Measurements from ENCODE around the gene GNAS-AS1.
A peak's percentile ranks its signal among the peaks of the same experiment; 100 is the strongest.
"Not testable (repeated sequence)": the region's sequence is repeated elsewhere in the genome, so short reads cannot be mapped to it uniquely, and the experiment has no call there.

Gene GNAS-AS1

DNA sequence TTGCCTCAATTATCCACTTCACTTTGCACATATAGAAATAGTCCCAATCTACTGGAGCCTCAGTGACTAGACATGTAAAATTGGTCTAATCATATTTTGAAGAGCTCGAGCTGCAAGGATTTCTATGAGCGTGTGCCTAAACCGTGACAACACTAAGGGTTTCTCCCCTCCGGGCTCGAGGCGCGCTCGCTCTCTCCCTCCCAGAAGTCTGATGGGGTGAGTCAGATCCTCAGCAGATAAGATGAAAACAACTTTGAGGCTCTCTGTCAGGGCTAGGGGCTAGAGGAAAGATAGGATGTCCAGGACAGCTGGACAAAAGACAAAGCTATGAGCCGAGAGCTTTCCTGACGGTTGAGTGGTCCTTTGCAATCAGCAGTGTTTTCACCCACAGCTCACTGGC is 16.8 kb downstream of the GNAS-AS1 start:
- DNase-seq = no peak

DNA sequence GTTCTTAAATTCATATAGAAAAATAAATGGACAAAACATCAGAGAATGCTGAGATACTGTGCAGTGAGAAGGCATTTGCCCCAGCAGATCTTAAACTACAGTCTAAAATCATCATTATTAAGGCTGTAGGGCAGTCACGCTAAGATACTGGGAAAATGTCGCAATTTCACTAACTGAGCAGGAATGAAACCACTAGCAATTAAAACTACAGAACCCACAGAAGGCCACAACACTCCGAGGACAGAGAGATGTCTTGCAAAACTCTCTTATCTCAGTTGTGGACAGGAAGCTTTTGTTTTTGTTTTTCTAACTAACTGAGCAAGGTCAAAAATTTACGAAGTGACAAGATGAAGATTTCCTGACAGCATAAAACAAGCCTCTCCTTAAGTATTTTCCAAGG is 18.2 kb downstream of the GNAS-AS1 start:
- no peak for DNase-seq

DNA sequence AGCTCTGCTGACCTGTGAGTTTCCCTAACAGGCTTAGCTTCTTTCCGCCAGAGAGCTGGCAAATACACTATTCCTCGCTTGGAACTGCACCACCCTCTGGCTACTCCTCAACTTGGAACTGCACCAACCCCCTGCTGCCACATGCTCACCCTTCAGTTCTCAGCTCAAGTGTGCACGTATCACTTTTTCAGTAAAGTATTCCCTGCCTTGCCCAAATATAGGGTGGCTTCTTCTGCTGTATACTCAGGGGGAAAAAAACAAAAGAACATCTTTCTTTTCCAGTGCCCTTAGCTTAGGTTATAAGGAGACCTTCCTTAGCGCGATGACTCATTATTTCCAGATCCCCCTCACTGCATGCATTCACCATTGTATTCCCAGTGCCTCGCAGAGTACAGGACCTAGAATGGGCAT is 21.2 kb downstream of the GNAS-AS1 start:
- DNase-seq = no peak

DNA sequence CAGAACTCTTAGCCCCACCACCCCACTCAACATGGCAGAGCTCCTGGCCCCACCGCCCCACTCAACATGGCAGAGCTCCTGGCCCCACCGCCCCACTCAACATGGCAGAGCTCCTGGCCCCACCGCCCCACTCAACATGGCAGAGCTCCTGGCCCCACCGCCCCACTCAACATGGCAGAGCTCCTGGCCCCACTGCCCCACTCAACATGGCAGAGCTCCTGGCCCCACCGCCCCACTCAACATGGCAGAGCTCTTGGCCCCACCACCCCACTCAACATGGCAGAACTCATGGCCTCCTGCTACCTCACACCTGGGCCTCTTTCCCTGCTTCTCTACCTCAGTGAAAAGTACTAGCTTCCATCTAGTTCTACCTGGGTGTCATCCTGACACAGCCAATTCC is 21.9 kb downstream of the GNAS-AS1 start:
- not testable (repeated sequence) for DNase-seq

DNA sequence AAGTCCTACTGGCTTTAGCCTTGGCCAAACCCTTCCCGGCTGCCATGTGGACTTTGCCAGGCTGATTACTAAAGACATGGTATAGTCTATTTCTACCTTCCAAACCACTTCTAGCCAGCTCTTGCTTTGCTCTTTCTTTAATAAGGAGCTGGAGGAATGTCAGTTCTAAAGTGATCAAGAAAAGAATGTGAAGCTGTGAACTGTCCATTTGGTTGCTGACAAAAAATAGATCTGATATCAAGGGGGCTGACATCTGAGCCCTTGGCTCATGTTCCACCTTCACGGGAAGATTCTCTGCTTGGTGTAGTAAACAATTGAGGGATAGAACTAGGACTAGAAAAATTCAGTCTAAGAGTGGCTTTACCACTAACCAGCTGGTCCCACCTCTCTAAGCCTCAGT is 22.6 kb downstream of the GNAS-AS1 start:
- no peak for DNase-seq

DNA sequence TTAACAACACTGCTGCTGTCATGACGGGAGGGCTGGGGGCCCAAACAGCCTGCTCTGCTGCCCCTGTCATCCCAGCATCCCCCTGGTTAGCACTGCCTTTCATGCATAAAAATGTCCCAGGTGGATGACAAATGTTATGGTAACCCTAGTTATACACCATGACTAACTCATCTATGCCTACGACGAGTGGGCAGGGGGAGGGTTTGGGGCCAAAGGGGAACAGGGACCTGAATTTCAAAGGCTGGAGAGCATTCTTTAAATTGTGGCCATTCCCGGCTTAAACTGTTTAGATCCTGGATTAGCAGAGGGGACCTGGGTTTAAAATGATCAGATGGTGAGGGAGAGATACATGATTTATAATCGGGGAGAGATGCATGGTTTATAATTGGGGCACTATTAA is 24.4 kb downstream of the GNAS-AS1 start:
- no peak for DNase-seq

DNA sequence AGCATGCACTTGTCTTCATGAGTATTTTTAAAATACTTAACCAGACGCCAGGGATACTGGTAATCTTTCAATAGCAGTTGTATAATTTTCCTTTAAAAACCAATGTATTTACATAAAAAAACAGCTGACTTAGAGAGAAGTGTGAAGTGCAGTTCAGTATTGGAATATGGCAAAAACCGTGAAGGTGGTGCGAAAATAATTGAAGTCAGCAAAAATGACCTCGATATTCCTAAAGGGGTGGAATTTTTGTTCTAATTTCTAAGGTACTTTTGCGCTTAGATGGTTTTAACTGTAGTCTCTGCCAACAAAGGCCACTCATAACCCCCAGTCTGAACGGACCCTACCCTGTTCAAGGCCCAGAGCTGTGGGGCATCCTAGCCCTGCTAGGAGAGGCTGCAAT is 25.3 kb downstream of the GNAS-AS1 start:
- no peak for DNase-seq

DNA sequence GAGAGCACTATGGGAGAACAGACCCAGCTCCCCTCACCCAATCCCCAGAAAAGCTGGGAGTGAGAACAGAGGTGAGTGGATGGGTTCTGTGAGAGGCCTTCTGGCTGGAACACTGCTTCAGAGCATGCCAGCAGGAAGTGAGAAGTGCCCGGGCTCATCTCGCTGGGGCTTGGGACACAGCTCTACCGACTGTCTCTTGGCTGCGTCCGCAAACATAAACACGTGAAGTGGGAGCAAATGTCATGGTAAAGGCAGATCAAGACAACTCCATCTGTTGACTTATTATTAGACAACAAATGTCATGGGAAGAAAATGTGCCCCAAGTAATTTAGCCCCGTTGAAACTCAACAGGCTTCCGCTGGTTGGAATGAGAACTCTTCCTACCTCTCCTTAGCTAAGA is 25.9 kb downstream of the GNAS-AS1 start:
- no peak for DNase-seq

DNA sequence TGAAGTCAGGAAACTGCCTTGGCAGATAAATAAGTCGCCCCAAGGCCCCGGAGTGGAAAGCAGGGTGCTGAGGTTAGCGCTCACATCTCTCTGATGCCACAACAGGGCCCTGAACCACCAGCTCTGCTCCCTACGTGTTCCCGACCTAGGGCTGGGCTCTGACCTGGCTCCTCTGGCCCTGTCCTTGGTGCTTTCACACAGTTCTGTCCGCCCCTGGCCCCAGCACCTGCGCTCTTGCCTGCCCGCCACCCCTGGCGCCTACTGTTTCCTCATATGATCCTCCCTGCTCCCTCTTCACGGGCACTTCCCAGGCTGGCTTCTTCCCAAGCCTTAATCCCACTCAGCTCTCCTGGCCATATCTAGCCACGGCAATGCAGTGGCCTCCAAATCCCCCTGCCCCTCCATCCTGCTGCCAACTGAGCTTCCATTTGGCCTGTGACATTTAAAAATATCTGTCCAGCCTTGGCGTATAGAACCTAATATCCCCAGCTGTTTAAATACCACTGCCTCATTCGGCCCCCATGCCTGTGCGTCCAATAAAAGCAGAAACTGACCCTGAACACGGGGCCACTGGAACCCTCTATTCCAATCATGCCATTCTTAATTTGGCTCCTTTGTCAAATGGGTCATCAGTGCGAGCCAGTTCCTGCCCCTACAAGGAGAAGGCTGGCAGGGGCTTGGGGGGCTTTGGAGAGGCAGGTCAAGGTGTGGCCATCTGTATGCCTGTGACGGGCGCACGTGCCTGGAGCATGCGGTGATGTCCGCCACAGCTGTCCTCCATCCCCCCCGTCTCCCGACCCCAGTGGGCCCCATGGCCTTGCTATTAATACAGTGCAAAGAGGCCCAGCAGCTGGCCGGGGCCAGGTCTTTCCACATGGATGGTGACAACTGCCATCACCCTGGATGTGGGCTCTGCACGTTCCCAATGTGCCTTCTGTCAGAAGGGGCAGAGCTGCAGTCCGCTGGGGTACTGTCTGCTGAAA is 27.7 kb downstream of the GNAS-AS1 start:
- DNase-seq = no peak

DNA sequence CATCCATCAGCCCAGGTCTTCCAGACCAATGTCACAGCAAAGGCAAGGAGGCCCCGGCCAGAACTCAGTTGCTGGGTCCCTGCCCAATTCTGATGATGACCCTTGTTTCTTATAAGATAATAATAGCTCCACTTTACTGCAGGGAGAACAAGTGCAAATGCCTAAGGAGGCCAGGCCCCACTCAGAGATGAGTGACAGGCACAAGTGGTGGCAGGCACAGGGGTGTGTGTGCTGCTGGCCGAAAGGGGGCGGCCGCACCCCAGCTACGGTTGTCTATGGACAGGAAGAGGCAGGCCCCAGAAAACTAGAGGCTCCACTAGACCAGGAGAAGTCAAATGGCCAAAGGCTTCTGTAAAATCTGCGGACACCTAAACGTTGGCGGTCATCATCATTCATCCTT is 28.6 kb downstream of the GNAS-AS1 start:
- no peak for DNase-seq

DNA sequence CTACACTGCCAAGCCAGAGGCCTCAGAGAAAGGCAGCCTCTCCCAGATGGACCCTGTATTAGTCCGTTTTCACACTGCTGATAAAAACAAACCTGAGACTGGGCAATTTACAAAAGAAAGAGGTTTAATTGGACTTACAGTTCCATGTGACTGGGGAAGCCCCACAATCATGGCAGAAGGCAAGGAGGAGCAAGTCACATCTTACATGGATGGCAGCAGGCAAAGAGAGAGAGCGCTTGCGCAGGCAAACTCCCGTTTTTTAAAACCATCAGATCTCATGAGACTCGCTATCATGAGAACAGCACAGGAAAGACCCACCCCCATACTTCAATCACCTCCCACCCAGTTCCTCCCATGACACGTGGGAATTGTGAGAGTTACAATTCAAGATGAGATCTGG is 30.2 kb downstream of the GNAS-AS1 start:
- DNase-seq = not testable (repeated sequence)

DNA sequence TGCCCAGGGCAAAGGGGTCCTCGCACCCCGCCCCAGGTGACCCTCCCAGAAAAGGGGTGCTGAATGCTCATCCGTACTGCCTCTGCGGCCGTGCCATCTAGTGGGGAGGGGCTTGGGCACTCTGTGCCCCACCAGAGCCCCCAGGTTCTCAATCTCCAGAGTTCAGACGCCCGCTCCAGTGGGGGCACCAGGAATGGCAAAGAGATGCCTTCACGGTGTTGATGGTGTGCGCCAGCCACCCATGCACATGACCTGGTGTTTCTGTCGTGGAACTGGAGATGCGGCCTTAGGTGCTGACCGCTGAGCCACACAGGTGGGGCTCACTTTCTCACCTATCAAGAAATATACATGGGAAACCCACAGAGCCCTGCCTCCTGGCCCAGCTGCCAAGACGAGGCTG is 30.8 kb downstream of the GNAS-AS1 start:
- no peak for DNase-seq

DNA sequence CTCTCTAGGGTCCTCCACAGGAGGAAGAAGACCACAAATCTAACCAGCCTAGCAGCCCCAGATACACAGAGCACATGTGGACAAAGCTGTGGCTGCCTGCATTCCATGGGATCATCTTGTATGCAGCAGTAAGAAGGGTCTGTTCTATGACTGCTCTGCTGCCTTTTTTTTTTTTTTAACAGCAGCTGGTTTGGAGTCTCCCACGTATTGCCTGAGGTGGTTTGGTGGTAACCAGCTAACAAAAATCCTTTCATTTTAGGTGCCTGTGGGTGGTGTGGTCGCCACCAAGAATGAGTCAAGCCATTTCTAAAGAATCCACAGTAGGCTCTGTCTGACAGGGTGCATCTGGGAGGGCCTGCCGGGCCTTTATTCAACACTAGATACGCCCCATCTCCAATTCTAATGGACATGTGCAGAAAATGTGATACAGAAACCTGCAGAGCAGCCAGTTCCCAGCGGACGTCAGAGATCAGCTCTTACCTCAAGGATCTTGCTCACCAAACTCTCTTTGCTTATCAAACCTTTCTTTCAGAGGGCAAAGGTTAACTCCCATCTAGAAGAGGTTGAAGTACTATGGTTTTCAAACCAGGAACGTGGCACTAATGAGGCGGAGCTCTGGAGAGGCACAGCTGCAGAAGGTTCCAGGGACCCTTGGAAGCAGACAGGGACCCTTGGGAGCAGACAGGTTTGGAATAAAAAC is 32.0 kb downstream of the GNAS-AS1 start:
- peak; percentile 75 for DNase-seq

DNA sequence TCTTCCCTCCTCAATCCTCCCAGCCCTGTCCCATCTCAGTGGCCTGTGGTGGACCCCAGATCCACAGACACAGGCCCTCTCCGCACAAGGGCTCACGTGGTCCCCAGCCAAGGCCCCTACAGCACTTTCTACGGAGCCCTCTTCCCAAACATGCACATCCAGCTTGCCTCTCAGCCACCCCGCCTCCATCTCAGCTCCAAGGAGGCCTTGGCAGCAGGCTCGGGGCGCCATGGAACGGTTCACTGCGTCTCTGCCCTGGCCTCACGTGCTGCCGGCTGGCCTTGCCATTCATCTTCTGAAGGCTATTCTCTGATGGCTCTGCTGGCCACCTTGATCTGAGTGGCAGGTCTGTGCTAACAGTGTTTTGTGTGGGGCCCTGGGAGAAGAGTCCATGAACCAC is 33.0 kb downstream of the GNAS-AS1 start:
- DNase-seq = no peak

DNA sequence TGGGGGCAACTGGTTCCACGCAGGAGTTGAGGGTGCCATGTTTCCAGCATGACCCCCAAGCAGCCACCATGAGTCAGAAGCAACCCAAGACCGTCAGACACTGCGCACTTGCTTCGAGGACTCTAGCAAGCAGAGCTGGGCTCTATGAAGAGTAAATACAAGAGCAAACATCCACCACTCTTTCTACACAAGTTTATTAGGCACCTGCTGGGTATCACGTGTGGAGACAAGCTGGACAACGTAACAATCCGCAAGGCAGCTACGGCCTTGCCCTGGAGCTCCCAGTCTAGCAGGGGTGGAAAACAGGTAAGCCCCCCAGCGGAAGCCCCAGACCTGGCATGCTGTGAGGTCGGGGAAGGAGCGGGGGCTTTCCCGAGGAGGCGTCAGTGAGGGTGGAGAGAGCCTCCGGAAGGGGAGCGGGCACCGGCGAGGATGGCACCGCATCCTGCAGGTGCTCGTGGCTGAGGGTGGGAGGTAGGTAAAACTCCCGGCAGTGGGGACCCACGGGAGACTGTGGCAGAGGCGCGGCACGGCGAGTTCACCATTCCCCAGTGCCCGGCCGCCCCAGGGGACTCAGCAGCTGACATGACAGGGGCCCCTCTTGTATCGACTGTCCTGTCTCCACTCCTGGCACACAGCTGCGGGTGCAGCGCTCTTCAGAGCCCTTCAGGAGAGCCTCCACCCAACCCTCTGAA is 33.6 kb downstream of the GNAS-AS1 start:
- DNase-seq = no peak

DNA sequence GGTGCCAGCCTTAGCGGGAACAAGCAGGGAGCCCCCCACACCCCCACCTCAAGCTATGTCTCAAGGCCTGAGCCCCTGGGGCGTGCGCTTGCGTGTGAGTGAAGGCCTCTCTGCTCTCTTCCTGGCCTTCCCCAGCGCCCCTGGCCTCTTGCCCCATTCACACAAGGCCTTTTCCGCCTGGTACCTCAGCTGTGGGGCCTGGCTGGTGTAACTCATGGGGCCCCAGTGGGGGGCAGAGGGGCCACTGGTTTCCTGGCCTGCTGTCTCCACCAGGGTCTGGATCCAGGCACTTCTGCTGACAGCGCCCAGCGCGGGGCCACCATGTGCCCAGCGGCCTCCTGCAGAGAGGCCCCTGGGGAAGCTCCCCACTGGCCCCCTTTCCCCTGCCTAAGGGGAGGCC is 34.7 kb downstream of the GNAS-AS1 start:
- DNase-seq = no peak

DNA sequence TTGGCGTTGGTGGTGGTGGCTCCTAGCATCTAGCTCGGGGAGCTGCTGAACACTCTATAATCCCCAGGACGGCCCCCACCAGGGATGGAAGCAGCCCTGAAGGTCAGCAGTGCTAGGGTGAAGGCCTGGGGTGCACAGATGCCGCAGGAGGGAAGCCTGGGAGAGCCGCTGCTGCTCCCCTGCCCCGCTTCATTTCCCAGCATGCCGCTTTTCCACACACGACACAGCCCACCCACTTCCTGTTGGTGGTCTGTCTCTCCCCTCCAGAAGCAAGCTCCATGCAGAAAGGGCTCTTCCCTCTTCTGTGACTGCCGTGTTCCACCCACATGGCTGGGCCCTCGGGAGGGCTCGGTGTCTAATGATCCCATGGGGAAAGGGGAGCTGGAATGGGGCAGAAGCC is 35.3 kb downstream of the GNAS-AS1 start:
- DNase-seq = no peak

DNA sequence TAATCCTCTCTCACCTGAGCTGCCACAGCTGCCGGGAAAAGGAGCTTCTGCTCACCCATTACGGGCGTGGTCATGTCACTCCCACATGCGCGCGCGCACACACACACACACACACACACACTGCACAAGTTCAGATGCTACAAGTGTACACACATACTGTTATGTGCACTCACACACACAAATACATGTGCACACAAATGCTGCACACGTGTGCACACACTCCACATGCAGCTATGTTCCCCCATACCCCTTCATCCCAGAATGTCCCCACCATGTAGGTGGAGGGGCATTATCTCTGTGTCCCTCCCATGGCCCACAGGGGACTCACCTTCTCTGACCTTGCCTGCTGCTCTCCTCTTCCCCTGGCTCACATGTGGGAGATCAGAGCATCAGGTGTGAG is 37.3 kb downstream of the GNAS-AS1 start:
- DNase-seq = no peak

DNA sequence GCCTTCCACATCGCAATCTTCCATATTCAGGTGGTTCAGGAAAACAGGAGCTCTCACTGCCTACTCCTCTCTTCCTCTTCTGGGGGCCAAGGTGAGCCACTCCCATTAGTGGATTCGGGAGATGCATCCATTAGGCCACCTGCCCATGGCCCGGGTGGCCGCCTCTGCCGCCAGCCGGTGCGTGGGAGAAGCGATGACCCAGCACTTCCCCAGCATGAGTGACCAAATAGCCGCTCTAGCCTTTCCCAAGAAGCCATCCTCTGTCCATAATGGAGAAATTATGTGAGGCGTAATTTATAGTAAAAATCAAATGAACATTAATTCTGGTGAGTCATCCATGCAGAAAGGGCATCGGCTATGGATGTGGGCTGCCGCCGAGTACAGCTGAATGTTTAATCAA is 39.4 kb downstream of the GNAS-AS1 start:
- no peak for DNase-seq

DNA sequence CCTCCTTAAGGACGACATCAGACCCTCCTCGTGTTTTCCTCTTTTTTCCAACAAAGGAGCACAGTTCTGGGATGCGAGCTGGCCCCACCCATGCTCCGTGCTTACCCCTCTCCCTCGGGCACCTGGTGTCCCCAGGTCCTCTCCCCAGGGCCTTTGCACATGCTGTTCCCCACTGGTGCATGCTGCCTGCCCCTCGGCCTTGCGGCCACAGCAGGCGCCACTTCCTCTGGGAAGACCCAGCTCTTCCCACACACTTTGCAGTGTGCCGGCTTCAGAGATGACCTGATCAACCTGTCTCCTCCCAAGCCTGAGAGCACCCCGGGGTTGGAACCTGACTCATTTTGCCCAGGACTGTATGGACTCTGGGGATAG is 39.8 kb downstream of the GNAS-AS1 start:
- DNase-seq = no peak

DNA sequence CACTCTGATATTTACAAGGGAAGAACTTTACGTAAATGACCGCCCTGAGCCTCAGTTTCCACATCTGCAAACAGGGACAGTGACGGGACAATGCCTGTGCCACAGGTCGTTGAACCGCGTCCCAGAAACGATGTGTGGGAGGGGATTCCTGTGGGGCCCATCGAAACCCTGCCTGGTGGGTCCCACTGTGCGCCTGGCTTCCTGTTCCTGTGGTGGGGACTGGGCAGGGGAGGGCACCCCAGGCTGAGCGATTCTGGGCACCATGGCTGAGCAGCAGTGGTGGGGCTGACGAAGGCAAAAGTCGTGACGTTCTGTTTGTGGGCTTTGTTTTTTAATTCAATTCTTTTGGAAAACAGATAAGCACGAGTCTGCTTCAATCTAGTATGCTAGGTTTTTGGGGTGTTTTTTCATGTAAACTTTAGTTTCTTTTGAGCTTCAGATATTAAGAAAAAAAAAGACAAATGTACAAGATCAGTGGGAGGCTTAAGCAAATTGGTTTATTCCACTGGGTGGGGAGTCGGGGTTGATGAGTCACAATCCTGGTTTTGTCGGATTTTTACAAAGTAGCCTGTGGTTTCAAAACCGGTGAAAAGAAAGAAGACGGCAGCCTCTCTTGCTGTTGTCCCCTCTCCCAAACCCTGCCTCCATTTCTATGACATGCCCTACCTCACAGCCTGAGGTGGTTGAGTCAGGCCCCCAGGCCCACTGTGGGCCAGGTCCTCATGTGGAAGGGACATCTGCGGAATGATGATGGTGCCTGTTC is 40.4 kb downstream of the GNAS-AS1 start:
- no peak for DNase-seq

DNA sequence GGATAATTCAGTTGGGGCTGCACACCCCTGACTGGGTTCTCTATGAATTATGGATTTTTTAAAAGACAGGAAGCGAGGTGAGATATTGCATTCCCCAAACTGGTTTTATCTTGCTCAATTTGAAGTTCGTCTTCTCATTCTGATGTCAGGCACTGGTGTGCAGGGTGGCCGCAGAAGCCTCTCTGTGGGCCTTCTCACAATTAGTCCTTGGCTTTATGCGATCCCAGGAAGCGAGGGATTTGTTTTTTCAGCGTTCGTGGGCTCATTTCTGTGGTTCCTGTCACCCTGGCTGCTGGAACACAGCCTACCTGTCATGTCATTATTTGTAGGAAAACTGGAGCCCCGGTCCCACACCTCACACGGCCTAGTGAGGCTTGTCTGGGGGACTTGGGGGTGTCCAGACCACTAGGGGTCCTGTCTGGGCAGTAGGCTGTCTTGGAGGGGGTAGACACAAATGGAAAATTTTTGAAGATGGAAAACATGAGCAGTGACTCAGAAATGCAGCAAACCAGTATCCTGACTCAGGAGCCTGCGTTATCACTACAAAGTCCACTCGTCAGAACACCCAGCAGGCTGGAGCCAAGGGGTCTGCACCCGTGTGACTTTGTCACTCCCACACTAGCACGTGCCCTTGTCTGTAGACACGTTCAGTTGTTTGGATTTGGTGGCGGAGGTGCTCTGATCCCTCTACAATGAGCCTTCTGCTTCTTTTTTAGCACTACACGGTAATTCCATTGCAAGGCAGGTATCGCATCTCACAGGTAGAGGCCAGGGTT is 42.2 kb downstream of the GNAS-AS1 start:
- DNase-seq = no peak
